Natural killer cell (primary cell): ENCODE measurements around the gene TMEM223. TPM values are rescaled to one million over a fixed set of nuclear protein-coding genes. Genes with fewer than 3 reads are reported as not detected.

Experiments
- ATAC-seq, 3 donors: fragments of 150-1000 bp in 2 of 3; fragments of 200-7000 bp in 1 of 3; cut with Tn5 transposase; 1 replicate in 1 of 3; 2 replicates in 2 of 3; pipeline ENCODE4 v1.10.0; 2021; ENCODE audit warnings: mild to moderate bottlenecking in 2 of 3, moderate library complexity in 2 of 3
- DNase-seq, 2 donors: peaks; one replicate each; pipeline versions ENCODE4 v3.0.0 to v3.0.0-alpha.2; 2013 to 2021; ENCODE audit warnings: mixed read lengths in 1 of 2
- H3K27ac ChIP-seq: one replicate; pipeline ENCODE4 v1.5.1; 2013; ENCODE audit warnings: mild to moderate bottlenecking, low read length
- H3K27me3 ChIP-seq: one replicate; pipeline ENCODE4 v1.6.1; 2013; ENCODE audit warnings: low read length; ENCODE audit not compliant: control insufficient read depth, insufficient read depth
- H3K36me3 ChIP-seq: one replicate; pipeline ENCODE4 v1.6.1; 2013; ENCODE audit warnings: low read length; ENCODE audit not compliant: control insufficient read depth, insufficient read depth
- H3K4me1 ChIP-seq: one replicate; pipeline ENCODE4 v1.6.1; 2013; ENCODE audit warnings: low read length; ENCODE audit not compliant: control insufficient read depth, insufficient read depth
- H3K4me3 ChIP-seq: one replicate; pipeline ENCODE4 v1.5.1; 2013; ENCODE audit warnings: low read length
- H3K9me3 ChIP-seq: one replicate; pipeline ENCODE4 v1.6.1; 2013; ENCODE audit warnings: low read length; ENCODE audit not compliant: control insufficient read depth, insufficient read depth
- H3K27ac Mint-ChIP-seq, 2 donors: one replicate each; pipeline ENCODE4 v1.8.0; 2022; ENCODE audit warnings: mild to moderate bottlenecking in 2 of 2, mixed read lengths in 2 of 2, moderate library complexity in 1 of 2
- H3K27me3 Mint-ChIP-seq, 2 donors: one replicate each; pipeline ENCODE4 v1.8.0; 2022; ENCODE audit warnings: low read depth in 2 of 2, mixed read lengths in 2 of 2
- H3K36me3 Mint-ChIP-seq: one replicate; pipeline ENCODE4 v1.8.0; 2022; ENCODE audit warnings: mixed read lengths
- H3K4me1 Mint-ChIP-seq, 2 donors: one replicate each; pipeline ENCODE4 v1.8.0; 2022; ENCODE audit warnings: mixed read lengths in 2 of 2
- H3K4me3 Mint-ChIP-seq: one replicate; pipeline ENCODE4 v1.8.0; 2022; ENCODE audit warnings: mild to moderate bottlenecking, moderate library complexity, mixed read lengths
- H3K9me3 Mint-ChIP-seq, 2 donors: one replicate each; pipeline ENCODE4 v1.8.0; 2022; ENCODE audit warnings: mixed read lengths in 2 of 2
- WGBS: methylation state at CpG from one replicate; pipeline ENCODE4 v1.1.7; 2013; ENCODE audit warnings: missing lambda C conversion rate; ENCODE audit not compliant: insufficient coverage; 5-methylcytosine and 5-hydroxymethylcytosine counted together
- intact Hi-C: fragments of 100-400 bp; cut with micrococcal nuclease; formaldehyde crosslinking; loops from one replicate; pipeline ENCODE4 v1.14.2; 2022
- total RNA-seq, 4 donors: library from RNA; stranded (reverse); fragments of 120-200 nt in 1 of 4; gene quantifications; one replicate each; pipeline versions ENCODE4 v1.2.3 to v1.2.4, GENCODE V29; 2013 to 2022
- TF ChIP-seq, protein P1 (sequence below): fragments of 200-600 bp; IDR thresholded peaks from one replicate; pipeline ENCODE4 v1.8.0; 2022; ENCODE audit warnings: antibody characterized with exemption

TMEM223 gene
- total RNA-seq, 3 donors from 2014 or later (not counting 1 experiment from before 2014, with no cell fraction given), result 4.8 to 10.0 (median 5.0) TPM

DNA sequence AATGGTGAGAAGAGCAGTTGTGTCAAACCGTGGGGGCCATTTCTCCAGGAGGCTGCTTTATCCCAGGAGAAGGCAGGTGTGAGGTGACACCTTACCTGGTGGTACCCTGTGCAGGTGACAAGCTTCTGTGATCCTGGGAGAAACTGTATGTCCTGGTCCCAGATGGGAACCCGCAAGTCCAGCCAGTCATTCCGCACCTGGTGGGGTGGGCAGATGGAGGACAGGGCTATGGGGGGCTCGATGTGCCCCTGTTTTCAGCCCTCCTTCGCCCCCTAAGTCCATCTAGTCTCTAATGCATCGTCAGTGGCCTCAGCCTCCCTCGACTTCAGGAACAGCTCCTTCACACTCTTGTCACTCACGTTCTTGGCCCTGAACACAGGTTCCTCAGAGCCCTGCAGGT lies 43.5 kb upstream of the TMEM223 start:
- Histone ChIP-seq H3K4me1 (peaks cover 30% of the 10 kb centered on the region), H3K27ac (no peak overlapping the region), H3K9me3 (no peaks in the 10 kb centered on the region), H3K4me3 (no peak overlapping the region), H3K36me3 (peaks cover 30% of the 10 kb centered on the region), H3K27me3 (no peaks in the 10 kb centered on the region)
- Mint-ChIP-seq H3K9me3 (no peaks in the 10 kb centered on the region), H3K36me3 (no peaks in the 10 kb centered on the region), H3K27me3 (no peaks in the 10 kb centered on the region), H3K27ac (peak overlapping the region in 1 of 2 donors; percentile 36), H3K4me3 (no peak overlapping the region), H3K4me1 (peaks cover 40 to 50% of the 10 kb centered on the region in 2 donors)
- TF ChIP-seq, protein P1, sequence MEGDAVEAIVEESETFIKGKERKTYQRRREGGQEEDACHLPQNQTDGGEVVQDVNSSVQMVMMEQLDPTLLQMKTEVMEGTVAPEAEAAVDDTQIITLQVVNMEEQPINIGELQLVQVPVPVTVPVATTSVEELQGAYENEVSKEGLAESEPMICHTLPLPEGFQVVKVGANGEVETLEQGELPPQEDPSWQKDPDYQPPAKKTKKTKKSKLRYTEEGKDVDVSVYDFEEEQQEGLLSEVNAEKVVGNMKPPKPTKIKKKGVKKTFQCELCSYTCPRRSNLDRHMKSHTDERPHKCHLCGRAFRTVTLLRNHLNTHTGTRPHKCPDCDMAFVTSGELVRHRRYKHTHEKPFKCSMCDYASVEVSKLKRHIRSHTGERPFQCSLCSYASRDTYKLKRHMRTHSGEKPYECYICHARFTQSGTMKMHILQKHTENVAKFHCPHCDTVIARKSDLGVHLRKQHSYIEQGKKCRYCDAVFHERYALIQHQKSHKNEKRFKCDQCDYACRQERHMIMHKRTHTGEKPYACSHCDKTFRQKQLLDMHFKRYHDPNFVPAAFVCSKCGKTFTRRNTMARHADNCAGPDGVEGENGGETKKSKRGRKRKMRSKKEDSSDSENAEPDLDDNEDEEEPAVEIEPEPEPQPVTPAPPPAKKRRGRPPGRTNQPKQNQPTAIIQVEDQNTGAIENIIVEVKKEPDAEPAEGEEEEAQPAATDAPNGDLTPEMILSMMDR, result no peak
- no peak for DNase-seq
- ATAC-seq, result no peak
- intact Hi-C loops, result no loop called here
- WGBS, result 95% methylated on average over 8 of the region's 8 CpGs

DNA sequence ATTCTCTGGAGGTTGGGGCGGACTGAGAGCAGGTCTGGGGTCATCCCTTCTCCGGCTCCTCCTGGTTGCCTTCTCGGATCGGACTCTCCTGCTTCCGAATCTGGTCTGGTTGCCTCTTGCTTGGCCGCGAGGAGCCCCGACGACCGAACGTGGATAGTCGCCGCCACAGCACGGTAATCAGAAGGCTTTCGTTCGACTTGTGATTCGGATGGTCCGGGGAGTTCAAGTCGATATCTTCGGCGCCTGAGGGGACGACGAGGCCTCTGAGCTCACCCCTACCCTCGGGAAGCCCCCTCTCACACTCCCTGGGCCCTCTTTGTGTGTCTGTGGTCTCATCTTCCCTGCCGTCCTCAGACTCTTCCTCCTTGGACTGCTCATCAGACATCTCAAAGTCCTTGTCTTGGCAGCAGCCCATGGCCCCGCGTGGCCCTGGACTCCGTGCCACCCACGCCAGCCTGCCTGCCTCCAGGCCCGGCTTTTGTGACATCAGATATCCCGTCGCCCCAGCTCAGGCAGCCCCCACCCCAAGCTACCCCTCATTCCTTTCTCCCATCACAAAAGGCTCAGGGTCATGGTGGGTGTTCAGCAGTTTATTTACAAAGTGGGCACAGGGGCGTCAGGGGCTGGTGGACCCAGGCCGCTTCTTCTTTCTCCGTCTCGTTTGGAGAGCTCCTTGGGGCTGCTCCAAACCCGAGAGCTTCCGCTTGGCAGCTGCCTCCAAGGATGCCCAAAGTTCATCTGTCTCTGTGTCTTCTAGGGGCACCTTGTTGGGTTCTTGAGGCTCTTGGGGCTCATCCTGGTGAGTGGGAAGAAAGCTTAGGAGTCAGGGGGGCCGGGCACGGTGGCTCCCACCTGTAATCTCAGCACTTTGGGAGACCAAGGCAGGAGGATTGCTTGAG lies 40.8 kb upstream of the TMEM223 start, which contains the start of gene TEX54:
Gene TEX54, minus strand, starts transcription at position 506 of the 899 bp plus-strand sequence.
- Mint-ChIP-seq H3K27ac (peak within 1 kb of the TSS; percentile 99 to 100), H3K27me3 (no peaks in the 10 kb centered on the region), H3K4me1 (peaks cover 26 to 42% of the 10 kb centered on the region in 2 donors), H3K4me3 (peak within 1 kb of the TSS; percentile 97), H3K9me3 (no peaks in the 10 kb centered on the region), H3K36me3 (no peaks in the 10 kb centered on the region)
- Histone ChIP-seq H3K4me1 (peaks cover 22% of the 10 kb centered on the region), H3K27ac (peak within 1 kb of the TSS; percentile 93), H3K9me3 (no peaks in the 10 kb centered on the region), H3K27me3 (no peaks in the 10 kb centered on the region), H3K36me3 (peaks cover 37% of the 10 kb centered on the region), H3K4me3 (peak within 1 kb of the TSS; percentile 87)
- 26% methylated on average over 40 of the region's 40 CpGs for WGBS
- no peak for DNase-seq
- TF ChIP-seq, protein P1, result no peak
- intact Hi-C loops, result loop anchor here (1.0 to 2.0 kb wide), 2 partner anchors 27 to 106 kb away; partner anchors contain the start of genes HNRNPUL2 and NXF1
- ATAC-seq, result peak in 2 of 3 donors; percentile 1

DNA sequence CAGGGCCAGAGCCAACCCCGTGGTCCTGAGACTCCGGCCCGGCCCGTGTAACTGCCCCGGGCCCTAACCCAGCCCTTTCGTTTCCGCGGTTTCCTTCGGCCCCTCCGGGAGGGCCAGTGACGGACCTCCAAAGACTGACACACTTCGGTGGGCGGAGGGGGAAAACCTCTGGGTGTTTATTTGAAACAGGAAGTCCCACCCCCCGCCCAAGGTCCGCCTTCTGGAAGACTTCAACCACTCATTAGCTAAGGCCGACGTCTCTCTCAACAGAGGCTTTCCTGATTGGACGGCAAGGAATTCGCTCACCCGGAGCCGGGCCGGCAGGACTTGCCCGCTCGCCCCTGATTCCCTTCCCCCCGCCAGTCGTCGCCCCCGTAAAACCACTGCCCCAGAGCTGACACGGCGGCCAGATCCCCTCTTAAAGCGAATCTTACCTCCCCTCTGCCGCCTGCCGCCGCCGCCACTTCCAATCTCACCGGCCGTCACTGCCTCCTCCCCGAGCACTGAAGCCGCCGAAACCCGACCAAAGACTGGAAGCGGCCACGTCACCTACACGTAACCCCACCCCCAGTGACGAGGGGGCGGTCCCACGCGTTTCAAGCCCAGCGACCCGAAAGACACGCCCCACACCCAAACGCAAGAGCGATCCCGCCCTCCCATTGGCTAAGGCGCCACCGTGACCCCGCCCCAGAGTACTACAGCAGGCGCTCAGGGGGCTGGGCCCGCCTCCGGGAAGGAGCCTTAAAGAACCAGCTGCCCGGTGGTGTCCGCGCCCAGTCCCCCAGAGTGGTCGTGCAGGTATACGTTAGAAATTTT lies 39.9 kb upstream of the TMEM223 start, which contains the start of gene STX5:
Gene STX5, minus strand, starts transcription at position 532 of the 816 bp plus-strand sequence. CDS start 808 bp downstream, outside the sequence.
- Mint-ChIP-seq H3K27me3 (no peaks in the 10 kb centered on the region), H3K9me3 (no peaks in the 10 kb centered on the region), H3K4me1 (peaks cover 27 to 42% of the 10 kb centered on the region in 2 donors), H3K36me3 (no peaks in the 10 kb centered on the region), H3K4me3 (peak within 1 kb of the TSS; percentile 97), H3K27ac (peak within 1 kb of the TSS; percentile 99 to 100)
- peak; percentile 90 to 98 (median 93) for ATAC-seq
- TF ChIP-seq, protein P1, result no peak
- H3K4me1 ChIP-seq, result peaks cover 22% of the 10 kb centered on the region
- H3K9me3 ChIP-seq, result no peaks in the 10 kb centered on the region
- under 1% methylated on average over 65 of the region's 65 CpGs for WGBS
- H3K27me3 ChIP-seq, result no peaks in the 10 kb centered on the region
- DNase-seq, result peak; percentile 100
- H3K27ac ChIP-seq, result peak within 1 kb of the TSS; percentile 93
- H3K36me3 ChIP-seq, result peaks cover 46% of the 10 kb centered on the region
- peak within 1 kb of the TSS; percentile 87 for H3K4me3 ChIP-seq
- intact Hi-C loops, result loop anchor here (1.0 to 2.0 kb wide), 3 partner anchors 8 to 105 kb away; partner anchors contain the start of genes HNRNPUL2, NXF1 and WDR74
